GM19455 (cell line): Measurements from ENCODE around the gene DAPP1.
A peak's percentile ranks its signal among the peaks of the same experiment; 100 is the strongest.
"Not testable (repeated sequence)": the region's sequence is repeated elsewhere in the genome, so short reads cannot be mapped to it uniquely, and the experiment has no call there.

ENCODE experiments used
- ATAC-seq: cut with Tn5 transposase; IDR thresholded peaks from one replicate; pipeline ENCODE4 v1.9.1; 2021; ENCODE audit not compliant: unreplicated experiment

Gene DAPP1

GRCh38 chr4:99822734-99823133 is 6.1 kb downstream of the DAPP1 start:
- ATAC-seq, result no peak

GRCh38 chr4:99824070-99824599 is 7.5 kb downstream of the DAPP1 start:
- no peak for ATAC-seq

DNA sequence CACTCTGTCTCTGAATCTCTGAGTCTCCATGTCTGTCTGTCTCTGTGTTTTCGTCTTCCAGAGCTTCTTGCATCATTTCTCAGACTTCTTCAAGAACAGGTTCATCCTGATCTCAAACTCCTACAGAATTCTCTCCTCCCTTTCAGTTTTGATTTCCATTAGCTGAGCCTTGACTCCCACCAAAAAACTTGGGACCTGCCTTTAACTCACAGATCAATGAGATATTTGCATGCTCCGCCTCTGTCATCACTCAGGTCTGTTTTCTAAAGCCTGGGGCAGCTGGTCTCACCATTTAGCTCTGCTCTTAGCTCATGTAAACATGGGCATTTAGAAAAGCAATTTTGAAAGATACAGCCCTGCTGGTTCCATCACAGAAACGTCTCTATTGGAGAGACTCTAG is 8.6 kb downstream of the DAPP1 start:
- ATAC-seq, result no peak

- ATAC-seq, result no peak
Measured at GRCh38 chr4:99826016-99826415, 9.4 kb downstream of the DAPP1 start.

DNA sequence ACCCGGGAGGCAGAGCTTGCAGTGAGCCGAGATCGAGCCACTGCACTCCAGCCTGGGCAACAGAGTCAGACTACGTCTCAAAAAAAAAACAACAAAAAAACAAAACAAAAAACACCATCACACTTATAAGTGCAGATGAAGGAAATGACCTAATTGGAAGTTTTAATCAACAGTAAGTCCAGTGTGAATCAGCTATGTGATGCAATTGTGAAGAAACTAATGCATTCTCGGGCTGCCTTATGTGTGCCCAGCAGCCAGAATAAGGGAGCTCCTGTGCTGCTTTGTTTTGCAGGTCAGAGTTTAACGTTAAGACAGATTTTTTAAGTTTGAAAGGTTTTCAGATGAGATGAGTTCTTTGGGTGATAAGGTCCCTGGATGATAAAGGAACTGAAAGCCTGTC is 10.8 kb downstream of the DAPP1 start:
- no peak for ATAC-seq

DNA sequence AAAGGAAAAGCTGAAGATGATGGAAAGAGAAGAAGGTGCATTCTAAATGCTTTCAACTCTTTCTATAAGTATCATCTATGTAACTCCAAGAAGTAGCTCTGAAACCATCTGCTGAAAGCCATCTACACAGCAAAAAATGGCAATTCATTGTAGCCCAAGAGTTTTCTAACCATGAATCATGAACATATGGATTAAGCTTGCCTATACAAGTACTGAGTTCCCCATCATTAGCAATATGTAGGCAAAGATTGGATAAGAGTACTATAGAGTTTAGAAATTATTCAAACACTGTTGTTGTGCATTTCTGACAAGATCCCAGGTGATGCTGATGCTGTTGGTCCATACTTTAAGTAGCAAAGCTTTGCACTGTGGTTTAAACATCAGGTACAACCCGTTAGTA is 11.2 kb downstream of the DAPP1 start:
- ATAC-seq, result no peak

- ATAC-seq, result no peak
Measured at GRCh38 chr4:99828477-99828876, 11.8 kb downstream of the DAPP1 start.

DNA sequence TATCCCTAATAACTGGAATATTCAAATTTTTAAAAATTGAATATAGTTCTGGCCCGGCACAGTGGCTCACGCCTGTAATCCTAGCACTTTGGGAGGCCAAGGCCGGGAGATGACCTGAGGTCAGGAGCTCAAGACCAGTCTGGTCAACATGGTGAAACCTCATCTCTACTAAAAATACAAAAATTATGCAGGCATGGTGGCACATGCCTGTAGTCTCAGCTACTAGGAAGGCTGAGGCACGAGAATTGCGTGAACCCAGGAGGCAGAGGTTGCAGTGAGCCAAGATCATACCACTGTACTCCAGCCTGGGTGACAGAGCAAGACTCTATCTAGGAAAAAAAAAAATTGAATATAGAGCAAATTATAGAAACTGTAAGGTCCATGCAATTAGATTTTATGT is 13.4 kb downstream of the DAPP1 start:
- not testable (repeated sequence) for ATAC-seq

- no peak for ATAC-seq
Measured at GRCh38 chr4:99832321-99832720, 15.7 kb downstream of the DAPP1 start.

GRCh38 chr4:99832758-99833157 is 16.1 kb downstream of the DAPP1 start:
- ATAC-seq, result no peak

DNA sequence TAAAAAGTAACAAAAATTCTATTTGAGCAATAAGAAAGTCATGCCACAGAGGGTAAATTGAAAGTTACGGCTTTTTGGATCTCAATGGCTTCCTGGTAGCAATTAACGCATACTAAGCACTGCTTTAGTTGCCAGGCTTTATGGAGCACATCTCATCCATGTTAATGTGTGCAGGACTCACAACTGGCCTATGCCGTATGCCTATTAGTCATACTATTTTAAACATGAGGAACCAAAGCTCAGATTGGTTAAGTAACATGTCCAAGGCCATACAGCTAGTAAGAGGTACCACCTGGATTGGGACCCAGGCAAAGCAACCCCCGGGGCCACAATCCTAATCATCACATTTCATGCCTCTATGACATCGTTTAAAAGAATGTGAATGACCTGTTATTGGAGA is 17.1 kb downstream of the DAPP1 start:
- no peak for ATAC-seq

GRCh38 chr4:99834569-99834968 is 17.9 kb downstream of the DAPP1 start:
- no peak for ATAC-seq

GRCh38 chr4:99835942-99836341 is 19.3 kb downstream of the DAPP1 start:
- no peak for ATAC-seq

GRCh38 chr4:99838927-99839326 is 22.3 kb downstream of the DAPP1 start:
- no peak for ATAC-seq

DNA sequence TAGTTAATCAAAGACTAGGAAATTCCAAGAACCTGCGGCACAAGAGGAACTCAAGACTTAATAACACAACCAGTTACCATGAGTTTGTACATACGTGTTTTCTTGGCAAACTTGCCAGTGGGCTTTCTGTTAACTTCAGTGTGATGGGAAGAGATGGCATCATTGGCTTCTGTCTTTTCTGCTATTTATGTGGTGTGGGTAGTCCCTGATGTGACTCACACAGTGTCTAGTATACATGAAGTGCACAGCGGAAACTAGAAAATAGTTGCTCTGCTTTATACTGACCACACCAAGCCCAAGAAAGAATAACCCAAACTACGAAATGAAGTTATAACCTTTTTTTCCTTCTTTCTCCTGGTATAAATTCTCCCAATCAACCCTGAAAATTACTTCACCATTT is 24.5 kb downstream of the DAPP1 start:
- peak; percentile 51 for ATAC-seq

DNA sequence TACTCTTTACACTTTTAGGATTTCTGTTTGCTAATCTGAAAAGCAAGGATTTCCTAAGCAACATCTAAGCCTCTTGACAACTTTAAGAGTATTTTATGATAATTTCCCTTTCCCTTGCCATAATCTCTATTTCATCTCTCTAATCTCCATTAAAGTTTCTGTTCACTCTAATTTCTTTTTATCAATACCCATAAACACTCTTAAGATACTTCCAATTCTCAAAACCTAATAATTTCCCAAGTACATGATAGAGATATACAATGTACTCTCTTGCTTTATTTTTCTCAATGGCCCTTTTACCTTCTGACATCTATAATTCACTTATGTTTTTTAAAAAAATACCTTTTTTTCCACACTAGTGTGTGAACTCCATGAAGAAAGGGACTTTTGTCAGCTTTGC is 26.8 kb downstream of the DAPP1 start:
- no peak for ATAC-seq

DNA sequence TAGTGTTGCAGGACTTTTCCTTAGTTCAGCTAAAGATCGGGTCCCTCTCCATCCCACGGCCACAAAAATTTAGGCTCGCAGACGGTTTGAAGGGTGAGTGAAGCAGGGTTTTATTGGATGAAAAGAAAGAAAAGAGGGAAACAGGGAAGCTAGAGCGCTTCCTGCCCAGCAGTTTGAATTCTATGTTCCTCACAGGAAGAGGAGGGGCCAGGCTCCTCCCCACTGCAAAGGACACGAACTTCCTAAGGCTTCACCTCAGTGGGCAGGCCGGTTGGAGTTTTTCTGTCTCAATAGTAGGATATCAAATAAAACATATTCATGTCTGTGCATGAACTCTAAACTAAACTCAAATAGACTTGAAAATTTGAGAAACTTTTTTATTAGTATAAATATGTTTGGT is 27.4 kb downstream of the DAPP1 start:
- no peak for ATAC-seq

GRCh38 chr4:99845179-99845578 is 28.6 kb downstream of the DAPP1 start:
- no peak for ATAC-seq

- ATAC-seq, result no peak
Measured at GRCh38 chr4:99845708-99846469, 29.3 kb downstream of the DAPP1 start.

GRCh38 chr4:99846891-99847290 is 30.3 kb downstream of the DAPP1 start:
- ATAC-seq, result no peak

DNA sequence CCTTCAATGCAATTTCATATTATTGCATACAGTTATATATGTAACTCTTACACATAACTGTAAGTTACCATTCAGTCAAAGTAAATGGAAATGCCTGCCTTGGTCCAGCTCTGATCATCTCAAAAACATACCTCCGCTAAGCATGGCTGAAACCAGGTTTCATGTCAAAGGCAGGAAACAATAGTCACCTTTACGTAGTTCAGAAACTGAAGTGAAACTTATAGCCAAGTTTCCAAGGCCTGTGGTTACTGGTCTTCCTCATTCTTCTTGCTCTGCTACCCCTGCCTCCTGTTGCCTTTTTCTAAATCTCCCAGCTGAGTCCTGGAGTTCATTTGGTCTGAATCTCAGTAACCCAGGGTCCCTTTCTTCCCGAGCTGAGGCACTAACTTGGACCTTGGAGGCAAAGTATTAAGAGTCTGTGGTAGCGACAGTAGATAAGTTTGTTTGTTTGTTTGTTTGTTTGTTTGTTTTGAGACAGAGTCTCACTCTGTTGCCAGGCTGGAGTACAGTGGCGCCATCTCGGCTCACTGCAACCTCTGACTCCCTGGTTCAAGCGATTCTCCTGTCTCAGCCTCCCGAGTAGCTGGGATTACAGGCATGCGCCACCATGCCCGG is 30.8 kb downstream of the DAPP1 start:
- peak; percentile 61 for ATAC-seq

DNA sequence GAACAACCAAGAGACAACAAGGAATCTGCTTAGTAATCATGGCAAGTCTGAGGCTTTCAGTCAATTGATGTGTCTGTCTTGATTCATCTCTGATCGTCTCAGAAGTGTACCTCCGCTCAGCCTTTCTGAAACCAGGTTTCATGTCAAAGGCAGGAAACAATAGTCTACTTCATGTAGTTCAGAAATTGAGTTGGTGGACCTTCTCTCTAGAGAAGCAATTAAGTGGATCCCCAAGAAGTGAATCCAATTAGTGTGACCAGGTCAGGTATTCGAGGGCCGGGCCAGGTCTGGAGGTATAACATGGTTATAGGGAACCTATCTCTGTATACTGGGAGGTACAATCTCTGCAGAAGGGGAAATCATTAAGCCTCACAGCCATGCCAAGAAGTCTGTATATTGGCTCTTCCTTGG is 32.0 kb downstream of the DAPP1 start:
- ATAC-seq, result peak; percentile 51
